Colonic mucosa (tissue), 4 donors: ENCODE results near the gene NUMB. TPM values are rescaled to one million over a fixed set of nuclear protein-coding genes. Genes with fewer than 3 reads are reported as not detected.

Experiments used
- DNase-seq: peaks from one replicate; pipeline ENCODE4 v3.0.0-alpha.2; 2020
- H3K27ac ChIP-seq: fragments of 200-600 bp; one replicate; pipeline ENCODE4 v1.8.0; 2021
- H3K27me3 ChIP-seq: fragments of 200-600 bp; one replicate; pipeline ENCODE4 v1.8.0; 2021
- H3K36me3 ChIP-seq: fragments of 200-600 bp; one replicate; pipeline ENCODE4 v1.8.0; 2021
- H3K4me1 ChIP-seq: fragments of 200-600 bp; one replicate; pipeline ENCODE4 v1.8.0; 2021; ENCODE audit warnings: mild to moderate bottlenecking
- H3K4me3 ChIP-seq: fragments of 200-600 bp; one replicate; pipeline ENCODE4 v1.8.0; 2021
- H3K9ac ChIP-seq, 2 donors: one replicate each; pipeline ENCODE4 v1.7.0; 2013; ENCODE audit warnings: control low read depth in 2 of 2, low read depth in 2 of 2, low read length in 2 of 2
- H3K9me3 ChIP-seq: fragments of 200-600 bp; one replicate; pipeline ENCODE4 v1.8.0; 2021
- CTCF ChIP-seq: fragments of 200-600 bp; IDR thresholded peaks from one replicate; pipeline ENCODE4 v1.8.0; 2022; ENCODE audit warnings: antibody characterized with exemption, mild to moderate bottlenecking
- intact Hi-C: fragments of 100-400 bp; cut with DNase I; formaldehyde crosslinking; loops from one replicate; pipeline ENCODE4 v1.14.1; 2022
- total RNA-seq, 2 donors: library from RNA; stranded (reverse); fragmentation: NEBNext Ultra II Directional in 1 of 2; extraction: Animal tissue kit (Norgen Biotek cat#: 25700) in 1 of 2; gene quantifications; one replicate each; pipeline ENCODE4 v1.2.1, GENCODE V29; 2021
- donor health status: healthy.
- donor health status: DM: no; HTN: no; CAD: no.
- donor health status: DM: no; HTN: no; CAD: no.

The NUMB gene
- total RNA-seq, 2 donors from 2014 or later: 83.1 to 116 TPM

GRCh38 chr14:73225496-73225895 lies 232.8 kb downstream of the NUMB start:
- no peaks in the 10 kb centered on the region for H3K27me3 ChIP-seq
- H3K4me1 ChIP-seq: no peaks in the 10 kb centered on the region
- no peak overlapping the region for H3K27ac ChIP-seq
- intact Hi-C loops: no loop called here
- no peak overlapping the region for H3K9ac ChIP-seq
- DNase-seq: no peak
- H3K36me3 ChIP-seq: no peaks in the 10 kb centered on the region
- TF ChIP-seq CTCF: no peak
- H3K9me3 ChIP-seq: no peaks in the 10 kb centered on the region
- no peak overlapping the region for H3K4me3 ChIP-seq

Other genes with a start within 250 kb of the NUMB start
- gene PAPLN, start 221.0 kb downstream of the NUMB start, total RNA-seq: 1 to 10 TPM; 3.2 to 4.3 TPM
- 10 to 100 TPM in 1 of 2 donors, 1 to 10 TPM in 1; 8.7 to 15.3 TPM for gene RIOX1, start 32.4 kb upstream of the NUMB start, total RNA-seq
- 1 to 10 TPM; 8.6 to 10.0 TPM for gene ACOT1, start 78.6 kb upstream of the NUMB start, total RNA-seq
- gene HEATR4, start 100.4 kb upstream of the NUMB start, total RNA-seq: under 1 TPM in 1 of 2 donors, not detected in 1; 0.40 TPM
- 10 to 100 TPM; 24.3 to 44.2 TPM for gene ACOT2, start 110.7 kb upstream of the NUMB start, total RNA-seq
- gene ACOT4, start 133.3 kb upstream of the NUMB start, total RNA-seq: 1 to 10 TPM; 2.9 to 3.3 TPM
- not detected for gene ACOT6, start 154.0 kb upstream of the NUMB start, total RNA-seq
- 1 to 10 TPM; 8.1 to 8.3 TPM for gene DNAL1, start 186.4 kb upstream of the NUMB start, total RNA-seq